ENCODE measurements around the gene KRTAP5-2.

KRTAP5-2 gene

DNA sequence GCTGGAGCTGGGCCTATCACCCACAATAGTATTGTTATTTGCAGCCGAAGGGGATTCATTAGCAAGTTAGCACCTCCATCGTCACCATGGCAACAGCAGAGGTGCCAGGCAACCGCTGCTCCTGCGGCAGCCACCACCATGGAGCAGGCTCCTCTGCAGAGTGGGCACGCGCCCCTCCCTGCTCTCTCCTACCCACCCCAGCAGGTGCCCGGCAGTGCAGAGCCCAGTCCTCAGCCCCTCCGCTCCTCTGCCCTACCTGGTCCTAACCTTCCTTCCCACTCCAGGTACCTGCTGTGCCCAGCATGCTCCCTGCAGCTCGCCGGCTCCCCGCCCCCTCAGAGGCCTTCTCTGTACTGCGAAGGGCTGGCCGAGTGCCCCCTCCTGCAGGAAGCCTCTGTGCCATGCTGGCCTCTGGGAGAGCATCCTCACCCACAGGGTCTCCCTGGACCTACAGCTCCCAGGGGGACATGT, 29.6 kb downstream of the KRTAP5-2 start:
- DNase-seq (ENCODE audit: low read depth in 1 of 2, low spot score in 1 of 2), result no peak

DNA sequence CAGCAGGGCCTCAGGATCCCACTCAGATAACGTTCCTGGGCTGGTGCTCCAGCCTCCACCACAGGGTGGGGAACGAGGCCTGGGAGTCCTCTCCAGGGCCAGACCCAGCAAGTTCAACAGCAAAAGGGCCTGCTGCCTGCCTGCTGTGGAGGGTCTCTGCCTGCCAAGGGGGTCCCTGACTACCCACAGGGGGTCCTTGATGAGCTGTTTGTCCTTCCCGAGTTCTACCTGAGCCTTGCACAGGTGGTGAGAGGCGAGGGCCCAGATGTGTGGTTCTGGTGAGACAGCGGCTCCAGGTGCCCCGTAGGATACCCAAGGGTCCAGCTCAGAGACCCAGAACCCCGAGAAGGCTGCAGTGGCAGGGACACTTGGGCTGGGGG, 30.4 kb downstream of the KRTAP5-2 start:
- DNase-seq (ENCODE audit: low read depth in 1 of 2, low spot score in 1 of 2), result no peak

- DNase-seq (ENCODE audit: low read depth in 1 of 2, low spot score in 1 of 2), result no peak
Measured at GRCh38 chr11:1567052-1567720, 30.9 kb downstream of the KRTAP5-2 start.

DNA sequence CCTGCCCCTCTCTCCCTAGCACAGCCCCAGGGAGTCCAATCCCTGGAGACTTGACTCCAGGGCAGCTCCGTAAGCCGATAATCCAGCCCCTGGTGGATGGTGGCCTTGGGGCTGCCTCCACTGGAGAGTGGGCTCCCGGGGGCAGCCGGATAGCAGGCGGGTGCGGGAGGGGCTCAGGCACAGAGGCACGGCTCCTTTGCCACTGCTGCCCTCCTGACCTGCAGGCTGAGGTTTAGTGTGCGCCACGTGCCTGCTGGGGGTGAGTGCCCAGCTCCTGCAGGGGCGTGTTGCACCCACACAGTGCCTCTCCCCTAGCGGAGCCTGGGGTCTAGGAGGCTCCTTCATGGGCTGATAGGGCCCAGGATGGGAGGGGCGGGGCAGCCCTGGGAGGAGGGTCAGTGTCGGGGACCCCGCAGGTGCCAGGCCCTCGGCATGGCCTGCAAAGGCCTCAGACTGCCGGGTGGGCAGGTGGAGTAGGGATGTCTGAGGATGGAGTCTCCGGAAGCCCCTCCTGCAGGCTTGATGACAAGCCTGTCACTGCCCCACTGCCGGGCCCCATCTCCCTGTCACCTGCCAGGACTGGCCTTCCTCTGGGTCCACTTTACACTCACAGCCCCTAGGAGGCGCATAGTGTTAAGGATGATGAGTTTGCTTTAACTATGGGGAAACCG, 31.6 kb downstream of the KRTAP5-2 start:
- no peak for DNase-seq (ENCODE audit: low read depth in 1 of 2, low spot score in 1 of 2)

GRCh38 chr11:1565904-1566247, 32.2 kb downstream of the KRTAP5-2 start:
- no peak for DNase-seq (ENCODE audit: low read depth in 1 of 2, low spot score in 1 of 2)

DNA sequence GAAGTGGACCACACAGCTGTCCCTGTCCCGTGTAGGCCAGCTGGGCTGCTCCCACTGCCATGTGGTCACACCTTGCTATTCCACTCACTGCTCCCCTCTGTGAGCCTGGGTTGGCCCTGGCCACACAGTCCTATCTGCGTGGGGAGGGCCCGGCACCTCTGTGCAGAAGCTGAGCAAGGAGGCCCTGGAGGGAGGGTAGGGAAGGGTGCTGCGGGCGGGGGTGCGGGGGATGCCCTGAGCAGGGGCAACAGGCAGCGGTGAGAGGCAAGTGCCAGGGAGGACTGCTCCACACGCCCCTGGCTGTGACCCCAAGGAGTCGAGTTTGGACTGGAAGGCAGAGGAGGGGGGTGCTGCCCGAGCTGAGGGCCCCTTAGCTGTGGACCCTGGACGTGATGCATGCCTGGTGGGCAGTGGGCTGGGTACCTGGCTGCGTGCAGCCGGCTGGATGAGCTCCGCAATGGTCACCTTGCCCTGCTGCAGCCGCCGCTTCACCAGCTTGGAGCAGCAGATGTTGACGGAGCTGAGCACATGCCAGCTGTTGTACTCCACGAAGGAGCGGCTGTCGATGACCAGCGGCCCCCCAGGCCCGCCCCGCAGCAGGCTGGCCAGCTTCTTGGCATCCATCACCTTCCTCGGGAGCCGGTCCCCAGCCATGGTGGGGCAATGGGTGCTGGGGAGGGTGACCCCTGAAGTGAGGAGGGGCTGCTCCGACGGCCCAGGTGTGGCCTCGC, 32.8 kb downstream of the KRTAP5-2 start:
- DNase-seq (ENCODE audit: low read depth in 1 of 2, low spot score in 1 of 2), result no peak

DNA sequence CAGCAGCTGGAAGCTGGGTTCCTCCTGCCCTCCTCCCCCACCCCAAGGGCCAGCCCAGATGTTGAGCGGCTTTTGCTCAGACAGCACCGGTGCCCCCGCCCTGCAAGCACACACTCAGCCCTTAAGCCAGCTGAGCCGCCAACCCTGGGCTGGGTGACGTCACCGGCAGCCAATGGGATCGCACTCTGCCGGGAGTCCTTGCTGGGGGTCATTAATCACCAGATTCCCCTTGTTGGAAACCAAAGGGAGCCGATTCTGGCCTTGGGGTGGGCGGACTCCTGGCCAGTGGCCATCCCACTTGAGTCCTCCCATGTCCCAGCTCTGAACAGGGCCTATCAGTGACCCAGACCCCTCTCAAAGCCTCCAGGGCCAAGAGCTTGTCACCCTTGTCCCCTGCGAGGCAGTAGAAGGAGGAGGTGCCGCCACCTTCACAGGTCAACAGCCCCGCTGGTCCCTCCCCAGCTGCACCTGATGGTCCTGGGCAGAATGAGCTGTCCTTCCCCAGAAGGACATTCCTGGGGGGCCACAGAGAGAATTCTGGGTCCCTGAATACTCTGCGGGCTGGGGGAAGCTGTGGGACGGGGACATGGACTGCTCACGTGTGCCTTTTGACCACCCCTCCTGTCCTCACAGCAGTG, 33.4 kb downstream of the KRTAP5-2 start:
- no peak for DNase-seq (ENCODE audit: low read depth in 1 of 2, low spot score in 1 of 2)

DNA sequence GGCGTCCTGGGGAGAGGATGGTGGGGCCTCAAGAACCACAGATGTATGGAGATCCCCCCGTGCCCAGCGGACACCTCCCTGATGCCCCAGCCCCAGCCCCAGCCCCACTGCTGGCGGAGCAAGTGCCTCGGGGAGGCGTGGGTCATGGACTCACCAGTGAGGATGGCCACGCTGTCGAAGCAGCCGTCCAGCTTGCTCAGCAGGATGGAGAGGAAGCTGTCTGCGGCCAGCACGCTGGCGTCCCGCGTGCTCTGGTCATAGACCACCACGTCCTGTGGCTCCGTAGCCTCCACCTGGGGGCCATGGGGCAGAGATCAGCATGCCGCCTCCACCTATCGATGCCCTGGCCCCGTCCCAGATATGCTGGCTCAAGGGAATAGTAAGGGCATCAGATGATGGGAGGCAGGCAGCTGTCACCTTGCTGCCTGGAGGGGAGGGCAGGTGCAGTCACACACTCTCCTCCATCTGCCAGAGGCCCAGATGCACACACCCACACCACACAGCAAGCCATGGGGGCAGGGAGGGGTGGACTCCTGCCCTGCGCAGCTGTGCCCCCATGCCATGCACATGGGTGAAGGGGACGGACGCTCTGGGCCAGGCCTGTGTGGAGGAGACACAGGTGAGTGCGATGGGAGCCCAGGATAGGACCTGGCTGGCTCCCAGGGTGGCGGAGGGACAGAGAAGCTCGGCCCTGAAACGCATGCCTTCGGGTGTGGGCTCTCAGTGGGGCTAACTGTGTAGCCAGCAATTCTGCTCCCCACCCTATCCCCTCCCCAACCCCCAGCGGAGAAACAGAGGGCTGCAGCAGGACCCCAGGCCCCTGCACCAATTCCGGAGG, 34.2 kb downstream of the KRTAP5-2 start:
- no peak for DNase-seq (ENCODE audit: low read depth in 1 of 2, low spot score in 1 of 2)

DNA sequence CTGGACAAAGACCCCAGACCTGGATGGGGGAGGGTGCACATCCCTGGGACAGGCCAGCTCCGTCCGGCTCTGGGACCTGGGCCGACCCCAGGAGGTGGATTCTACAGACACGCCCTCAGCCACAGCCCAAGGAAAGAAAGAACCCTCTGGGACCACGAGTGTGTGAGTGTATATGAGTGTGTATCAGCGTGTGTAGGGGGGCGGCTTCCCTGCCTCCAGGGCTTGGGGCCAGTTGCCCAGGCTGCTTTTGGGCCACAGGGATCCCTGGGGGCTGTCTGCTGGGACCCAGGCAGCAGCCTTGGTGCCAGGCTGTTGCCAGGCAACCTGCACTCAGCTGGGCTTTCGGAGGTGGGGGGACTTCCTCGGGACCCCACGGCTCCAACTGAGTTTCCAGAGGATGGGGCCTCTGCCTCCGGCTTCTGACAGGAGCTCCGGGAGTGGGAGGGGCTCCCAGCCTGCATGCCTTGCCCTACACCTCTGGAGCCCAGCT, 34.9 kb downstream of the KRTAP5-2 start:
- no peak for DNase-seq (ENCODE audit: low read depth in 1 of 2, low spot score in 1 of 2)

- DNase-seq (ENCODE audit: low read depth in 1 of 2, low spot score in 1 of 2), result no peak
Measured at GRCh38 chr11:1562469-1563148, 35.5 kb downstream of the KRTAP5-2 start.

- no peak for DNase-seq (ENCODE audit: low read depth in 1 of 2, low spot score in 1 of 2)
Measured at GRCh38 chr11:1561955-1562354, 36.1 kb downstream of the KRTAP5-2 start.

DNA sequence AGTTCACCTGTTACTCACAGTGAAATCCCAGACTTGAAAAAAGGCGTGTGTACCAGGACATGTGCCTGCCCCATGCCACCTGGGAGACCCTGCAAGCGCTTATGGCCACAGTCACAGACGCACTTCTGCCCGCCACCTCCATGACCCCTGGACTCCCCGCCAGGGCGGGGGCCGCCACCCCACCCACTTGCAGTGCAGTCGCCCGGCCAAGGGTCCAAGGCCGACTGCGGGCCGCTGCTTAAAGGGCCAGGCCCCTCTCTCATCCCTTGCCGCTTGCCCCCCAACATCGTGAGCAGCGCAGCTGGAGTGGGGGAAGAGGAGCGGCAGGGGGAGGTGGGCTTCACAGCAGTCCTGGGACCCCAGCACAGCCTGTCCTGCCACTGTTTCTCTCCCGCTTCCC, 36.8 kb downstream of the KRTAP5-2 start:
- DNase-seq (ENCODE audit: low read depth in 1 of 2, low spot score in 1 of 2), result no peak

GRCh38 chr11:1560649-1561251, 37.3 kb downstream of the KRTAP5-2 start:
- DNase-seq (ENCODE audit: low read depth in 1 of 2, low spot score in 1 of 2), result no peak

DNA sequence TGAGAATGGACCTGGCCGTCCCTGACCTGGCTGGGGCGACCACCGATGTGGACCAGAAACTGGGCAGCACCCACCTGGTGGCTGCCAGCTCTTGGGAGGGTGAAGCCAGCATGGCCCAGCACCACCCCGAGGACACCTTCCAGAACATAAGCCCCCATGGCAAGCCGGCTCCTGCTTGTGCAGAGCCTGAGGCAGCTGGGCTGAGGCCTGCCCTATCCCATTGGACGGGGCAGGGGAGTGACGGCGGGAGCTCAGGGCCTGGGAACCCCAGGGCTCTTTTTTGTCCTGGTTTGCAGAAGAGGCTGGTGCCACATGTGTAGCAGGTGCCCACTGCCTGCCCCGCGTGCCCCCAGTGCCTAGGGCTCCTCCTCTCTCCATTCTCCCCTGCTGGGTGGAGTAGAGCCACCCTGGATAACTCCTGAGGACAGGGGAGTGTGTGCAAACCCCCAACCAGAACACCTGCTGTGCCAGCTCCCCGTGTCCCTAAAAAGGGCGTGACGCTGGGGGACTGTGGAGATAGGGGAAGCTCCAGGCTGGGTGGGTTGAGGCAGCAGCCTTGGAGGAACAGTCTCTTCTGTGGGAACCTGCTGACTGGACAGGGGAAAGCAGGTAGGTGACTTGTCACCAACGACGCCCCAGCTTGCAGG, 38.0 kb downstream of the KRTAP5-2 start:
- no peak for DNase-seq (ENCODE audit: low read depth in 1 of 2, low spot score in 1 of 2)

GRCh38 chr11:1559111-1559951, 38.8 kb downstream of the KRTAP5-2 start:
- DNase-seq (ENCODE audit: low read depth in 1 of 2, low spot score in 1 of 2), result no peak

DNA sequence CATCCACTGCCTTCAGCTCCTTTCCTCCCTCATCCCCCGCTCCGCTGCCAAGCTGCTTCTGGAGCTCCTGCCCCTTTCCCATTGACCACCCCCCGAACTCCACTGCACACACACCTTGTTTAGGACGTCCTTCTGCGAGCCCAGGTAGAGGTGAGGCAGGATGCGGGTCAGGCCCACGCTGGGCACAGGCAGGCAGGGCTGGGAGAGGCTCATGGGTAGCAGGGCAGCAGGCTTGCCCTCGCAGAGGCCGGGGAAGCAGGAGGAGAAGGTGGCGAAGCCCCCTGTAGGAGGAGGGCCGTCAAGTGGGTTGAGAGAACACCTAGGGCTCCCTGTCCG, 39.4 kb downstream of the KRTAP5-2 start:
- DNase-seq (ENCODE audit: low read depth in 1 of 2, low spot score in 1 of 2), result no peak

- DNase-seq (ENCODE audit: low read depth in 1 of 2, low spot score in 1 of 2), result no peak
Measured at GRCh38 chr11:1557904-1558774, 40.0 kb downstream of the KRTAP5-2 start.

Measured in activated T-helper 1 cell treated with anti-CD3 and anti-CD28 coated beads, Interleukin-2, amount 50 U/mL, for 16 hours (primary cell).